IMR-90 (cell line): ENCODE results near the gene KLK14. TPM values are rescaled to one million over a fixed set of nuclear protein-coding genes. Genes with fewer than 3 reads are reported as not detected.

Experiments used
- ATAC-seq: fragments of 200-7000 bp; cut with Tn5 transposase; 2 replicates; pipeline ENCODE4 v1.9.1; 2020; ENCODE audit warnings: low read depth, mild to moderate bottlenecking, moderate library complexity
- BruUV-seq: library from RNA; stranded (reverse); fragments of 400-500 nt; replicated peaks from 2 replicates; lab custom pipeline; 2021; lab: Mats Ljungman, UMichigan
- CTCF ChIA-PET: fragments of 300-600 bp; formaldehyde crosslinking; extraction: SDS; loops from one replicate; lab custom pipeline; 2021; ENCODE audit warnings: antibody characterized with exemption; lab: Yijun Ruan, JAX
- POLR2A ChIA-PET: fragments of 300-600 bp; sonication (Branson Sonifier 250); formaldehyde crosslinking; loops from one replicate; lab custom pipeline; 2022; ENCODE audit warnings: antibody characterized with exemption; ENCODE audit not compliant: unreplicated experiment; lab: Charles Lee
- DNase-seq: peaks from one replicate; pipeline ENCODE4 v3.0.0; 2013
- H2AFZ ChIP-seq: replicated peaks from 2 replicates; pipeline ENCODE3; 2013; ENCODE audit warnings: low read length, mild to moderate bottlenecking; ENCODE audit not compliant: poor library complexity
- H2AK5ac ChIP-seq: 2 replicates; pipeline ENCODE4 v1.6.1; 2013; ENCODE audit warnings: low read depth, low read length, inconsistent platforms
- H2AK9ac ChIP-seq: replicated peaks from 2 replicates; pipeline ENCODE3; 2013; ENCODE audit warnings: mild to moderate bottlenecking, low read depth, low read length, moderate library complexity; ENCODE audit not compliant: poor library complexity
- H2BK120ac ChIP-seq: 2 replicates; pipeline ENCODE4 v1.6.1; 2013; ENCODE audit warnings: low read depth, low read length, inconsistent platforms
- H2BK15ac ChIP-seq: 3 replicates; pipeline ENCODE4 v1.6.1; 2013; ENCODE audit warnings: low read depth, low read length, inconsistent platforms
- H2BK20ac ChIP-seq: 2 replicates; pipeline ENCODE4 v1.6.1; 2013; ENCODE audit warnings: low read depth, mild to moderate bottlenecking, inconsistent platforms, low read length, moderate library complexity
- H2BK5ac ChIP-seq: 2 replicates; pipeline ENCODE4 v1.6.1; 2013; ENCODE audit warnings: mild to moderate bottlenecking, low read depth, low read length, inconsistent platforms; ENCODE audit not compliant: poor library complexity, severe bottlenecking
- H3K14ac ChIP-seq: replicated peaks from 2 replicates; pipeline ENCODE4 v1.6.1; 2013; ENCODE audit warnings: low read depth, low read length, inconsistent platforms
- H3K18ac ChIP-seq: 2 replicates; pipeline ENCODE4 v1.6.1; 2013; ENCODE audit warnings: low read depth, low read length, control low read depth
- H3K23ac ChIP-seq: 2 replicates; pipeline ENCODE4 v1.6.1; 2013; ENCODE audit warnings: low read depth, low read length, inconsistent platforms
- H3K27ac ChIP-seq: 2 replicates; pipeline ENCODE4 v1.5.1; 2013; ENCODE audit warnings: mild to moderate bottlenecking, control low read depth, low read length; ENCODE audit not compliant: insufficient read depth
- H3K27me3 ChIP-seq: 2 replicates; pipeline ENCODE4 v1.6.1; 2013; ENCODE audit warnings: low read length; ENCODE audit not compliant: control insufficient read depth, insufficient read depth
- H3K36me3 ChIP-seq: 2 replicates; pipeline ENCODE4 v1.6.1; 2013; ENCODE audit warnings: low read length, mixed read lengths; ENCODE audit not compliant: control insufficient read depth, insufficient read depth
- H3K4ac ChIP-seq: 2 replicates; pipeline ENCODE4 v1.6.1; 2013; ENCODE audit warnings: low read depth, low read length, inconsistent platforms
- H3K4me1 ChIP-seq: 2 replicates; pipeline ENCODE4 v1.6.1; 2013; ENCODE audit warnings: low read length, mixed read lengths; ENCODE audit not compliant: control insufficient read depth, insufficient read depth
- H3K4me2 ChIP-seq: 2 replicates; pipeline ENCODE4 v1.6.1; 2013; ENCODE audit warnings: low read depth, mild to moderate bottlenecking, control low read depth, low read length, moderate library complexity
- H3K4me3 ChIP-seq: 2 replicates; pipeline ENCODE4 v1.5.1; 2013; ENCODE audit warnings: low read depth, mild to moderate bottlenecking, control low read depth, low read length, moderate library complexity; ENCODE audit not compliant: insufficient read depth
- H3K56ac ChIP-seq: 2 replicates; pipeline ENCODE4 v1.6.1; 2013; ENCODE audit warnings: low read length, inconsistent platforms; ENCODE audit not compliant: insufficient read depth; ENCODE audit errors: extremely low read depth
- H3K79me1 ChIP-seq, 2 experiments: 2 replicates each; pipeline ENCODE4 v1.6.1; 2013; ENCODE audit warnings: low read length in 2 of 2, inconsistent platforms in 1 of 2, low read depth in 1 of 2
- H3K9ac ChIP-seq: 2 replicates; pipeline ENCODE4 v1.6.1; 2013; ENCODE audit warnings: low read depth, low read length, control low read depth
- H3K9me1 ChIP-seq: 2 replicates; pipeline ENCODE4 v1.6.1; 2013; ENCODE audit warnings: low read length, inconsistent platforms; ENCODE audit not compliant: insufficient read depth
- H3K9me3 ChIP-seq: 2 replicates; pipeline ENCODE4 v1.6.1; 2013; ENCODE audit warnings: low read length; ENCODE audit not compliant: control insufficient read depth, insufficient read depth
- H4K20me1 ChIP-seq: 2 replicates; pipeline ENCODE4 v1.6.1; 2013; ENCODE audit warnings: low read length, inconsistent platforms; ENCODE audit not compliant: insufficient read depth
- H4K5ac ChIP-seq: 2 replicates; pipeline ENCODE4 v1.6.1; 2013; ENCODE audit warnings: mild to moderate bottlenecking, low read depth, low read length, control low read depth
- H4K8ac ChIP-seq, 2 experiments: 2 replicates each; pipeline ENCODE4 v1.6.1; 2013; ENCODE audit warnings: low read depth in 2 of 2, low read length in 2 of 2, control low read depth in 1 of 2, inconsistent platforms in 1 of 2
- H4K91ac ChIP-seq: 2 replicates; pipeline ENCODE4 v1.6.1; 2013; ENCODE audit warnings: low read depth, low read length, inconsistent platforms; ENCODE audit not compliant: insufficient read depth
- BHLHE40 ChIP-seq: fragments of 150-350 bp; IDR thresholded peaks from 2 replicates; pipeline ENCODE4 v1.6.1; 2016; ENCODE audit warnings: mild to moderate bottlenecking, low read depth, low read length
- CEBPB ChIP-seq: IDR thresholded peaks from 2 replicates; pipeline ENCODE4 v1.6.1; 2012; ENCODE audit warnings: low read depth, low read length, improper control_type of control experiment
- CHD1 ChIP-seq: IDR thresholded peaks from 2 replicates; pipeline ENCODE4 v1.6.1; 2012; ENCODE audit warnings: low read depth, low read length, improper control_type of control experiment
- ELK1 ChIP-seq: fragments of 150-350 bp; IDR thresholded peaks from 2 replicates; pipeline ENCODE4 v1.6.1; 2016; ENCODE audit warnings: low read depth, mild to moderate bottlenecking, low read length, moderate library complexity, borderline replicate concordance
- FOS ChIP-seq: fragments of 150-350 bp; IDR thresholded peaks from 2 replicates; pipeline ENCODE4 v1.6.1; 2016; ENCODE audit warnings: low read depth, low read length
- MAFK ChIP-seq: IDR thresholded peaks from 2 replicates; pipeline ENCODE4 v1.6.1; 2012; ENCODE audit warnings: low read depth, low read length, improper control_type of control experiment
- MAZ ChIP-seq: IDR thresholded peaks from 2 replicates; pipeline ENCODE4 v1.6.1; 2012; ENCODE audit warnings: low read depth, mild to moderate bottlenecking, low read length, improper control_type of control experiment, moderate library complexity, borderline replicate concordance
- MXI1 ChIP-seq: IDR thresholded peaks from 2 replicates; pipeline ENCODE4 v1.6.1; 2012; ENCODE audit warnings: low read depth, mild to moderate bottlenecking, low read length, moderate library complexity, borderline replicate concordance
- POLR2A ChIP-seq: IDR thresholded peaks from 2 replicates; pipeline ENCODE4 v1.6.1; 2012; ENCODE audit warnings: mild to moderate bottlenecking, low read depth, low read length
- RAD21 ChIP-seq: IDR thresholded peaks from 2 replicates; pipeline ENCODE4 v1.6.1; 2012; ENCODE audit warnings: low read length, improper control_type of control experiment
- RCOR1 ChIP-seq: IDR thresholded peaks from 2 replicates; pipeline ENCODE4 v1.6.1; 2012; ENCODE audit warnings: mild to moderate bottlenecking, low read length, improper control_type of control experiment; ENCODE audit not compliant: insufficient replicate concordance
- RFX5 ChIP-seq: IDR thresholded peaks from 2 replicates; pipeline ENCODE4 v1.8.0; 2012; ENCODE audit warnings: low read depth, mild to moderate bottlenecking, low read length, moderate library complexity
- SMC3 ChIP-seq: fragments of 150-350 bp; IDR thresholded peaks from 2 replicates; pipeline ENCODE4 v1.6.1; 2016; ENCODE audit warnings: low read depth, mild to moderate bottlenecking, antibody characterized with exemption, low read length, moderate library complexity
- USF2 ChIP-seq: fragments of 150-350 bp; IDR thresholded peaks from 2 replicates; pipeline ENCODE4 v1.6.1; 2017; ENCODE audit warnings: mild to moderate bottlenecking, antibody characterized with exemption, low read length, low read depth
- WGBS, 2 experiments: methylation state at CpG; one replicate each; pipeline versions ENCODE4 v1.1.5 to v1.1.7; 2013; ENCODE audit warnings: missing lambda C conversion rate in 2 of 2; ENCODE audit not compliant: insufficient read length in 1 of 2; ENCODE audit errors: extremely low coverage in 2 of 2; 5-methylcytosine and 5-hydroxymethylcytosine counted together
- dilution Hi-C: fragments of 300-500 bp; cut with HindIII; formaldehyde crosslinking; loops from one replicate; pipeline ENCODE4 v1.14.3; 2018; ENCODE audit warnings: low sequenced_read_pairs; ENCODE audit not compliant: unreplicated experiment
- in situ Hi-C: fragments of 300-500 bp; cut with MboI; formaldehyde crosslinking; loops from 3 replicates; pipeline ENCODE4 v1.14.3; 2019; ENCODE audit warnings: low sequenced_read_pairs, inconsistent platforms, mixed read lengths
- intact Hi-C: fragments of 100-400 bp; cut with micrococcal nuclease; formaldehyde crosslinking; loops from 2 replicates; pipeline ENCODE4 v1.10.0; 2022
- polyA plus RNA-seq, 3 experiments: library from polyadenylated mRNA; depleted of rRNA; stranded (reverse); fragments of >200 nt; gene quantifications; 2 replicates each; pipeline ENCODE4 v1.2.3, GENCODE V29; 2012; ENCODE audit warnings: low replicate concordance in 1 of 3
- total RNA-seq: library from RNA; depleted of rRNA; stranded (reverse); fragments of >200 nt; gene quantifications from 2 replicates; pipeline ENCODE4 v1.2.3, GENCODE V29; 2012

KLK14 gene
- total and polyA plus RNA-seq, 2 of the 4 experiments (the other 2 are of a cell fraction) = not detected

GRCh38 chr19:51093101-51093500, 10.4 kb upstream of the KLK14 start (continued):
- TF ChIP-seq RFX5 (no peak), BHLHE40 (no peak), MAZ (no peak), SMC3 (no peak)

GRCh38 chr19:51091895-51092873, 9.5 kb upstream of the KLK14 start:
- no peak for ATAC-seq

More at GRCh38 chr19:51091895-51092873, 9.5 kb upstream of the KLK14 start:
- ChIA-PET POLR2A (no interaction called here), CTCF (no interaction called here)
- no peak overlapping the region for H3K18ac ChIP-seq
- no peak for DNase-seq
- no peaks in the 10 kb centered on the region for H3K9me1 ChIP-seq
- H3K4me1 ChIP-seq = peaks cover 3% of the 10 kb centered on the region; the same call in 1 of the 2 replicates
- no peak overlapping the region for H3K27ac ChIP-seq
- intact Hi-C loops (no loop called here), in situ Hi-C loops (no loop called here), dilution Hi-C loops (no loop called here)
- H4K91ac ChIP-seq = no peak overlapping the region
- H4K20me1 ChIP-seq = peaks cover 3% of the 10 kb centered on the region
- no peak overlapping the region for H4K8ac ChIP-seq
- H3K4me3 ChIP-seq = no peak overlapping the region
- H3K23ac ChIP-seq = no peak overlapping the region
- H3K4ac ChIP-seq = no peak overlapping the region
- no TSS peak for BruUV-seq
- H3K9me3 ChIP-seq = no peaks in the 10 kb centered on the region
- H3K14ac ChIP-seq = no peak overlapping the region
- H3K79me1 ChIP-seq = peaks cover 0 to 5% of the 10 kb centered on the region in 2 experiments; a peak in 1 of 4 replicates
- H2BK5ac ChIP-seq = no peak overlapping the region
- no peak overlapping the region for H2BK120ac ChIP-seq
- no peak overlapping the region for H2BK15ac ChIP-seq
- no peaks in the 10 kb centered on the region for H3K27me3 ChIP-seq
- no peak for TF ChIP-seq POLR2A
- no peak for TF ChIP-seq MAFK
- no peak for TF ChIP-seq CEBPB
- TF ChIP-seq SMC3 = no peak
- TF ChIP-seq RAD21 = no peak
- no peak for TF ChIP-seq MXI1
- no peak for TF ChIP-seq ELK1
- TF ChIP-seq MAZ = no peak
- TF ChIP-seq BHLHE40 = no peak
- no peak for TF ChIP-seq RFX5
- TF ChIP-seq USF2 = no peak
- no peak for TF ChIP-seq CHD1
- no peak for TF ChIP-seq RCOR1
- no peak for TF ChIP-seq FOS
- no peak overlapping the region for H2AK5ac ChIP-seq
- H2AK9ac ChIP-seq = no peak overlapping the region
- H2BK20ac ChIP-seq = no peak overlapping the region
- H2AFZ ChIP-seq = no peak overlapping the region
- no peaks in the 10 kb centered on the region for H3K36me3 ChIP-seq
- H3K9ac ChIP-seq = no peak overlapping the region
- 64% methylated on average over 7 of the region's 16 CpGs; no CpG with 5 or more reads in 1 of the 2 experiments for WGBS, 2 experiments
- H4K5ac ChIP-seq = no peak overlapping the region
- no peak overlapping the region for H3K56ac ChIP-seq
- H3K4me2 ChIP-seq = no peak overlapping the region
